DMS 273 treated with DMSO at 0.1 percent for 48 hours (cell line): ENCODE results near the gene NRSN2.

Experiments used
- DNase-seq: peaks from one replicate; lab custom pipeline; 2025; lab: John Stamatoyannopoulos, UW

Gene NRSN2

DNA sequence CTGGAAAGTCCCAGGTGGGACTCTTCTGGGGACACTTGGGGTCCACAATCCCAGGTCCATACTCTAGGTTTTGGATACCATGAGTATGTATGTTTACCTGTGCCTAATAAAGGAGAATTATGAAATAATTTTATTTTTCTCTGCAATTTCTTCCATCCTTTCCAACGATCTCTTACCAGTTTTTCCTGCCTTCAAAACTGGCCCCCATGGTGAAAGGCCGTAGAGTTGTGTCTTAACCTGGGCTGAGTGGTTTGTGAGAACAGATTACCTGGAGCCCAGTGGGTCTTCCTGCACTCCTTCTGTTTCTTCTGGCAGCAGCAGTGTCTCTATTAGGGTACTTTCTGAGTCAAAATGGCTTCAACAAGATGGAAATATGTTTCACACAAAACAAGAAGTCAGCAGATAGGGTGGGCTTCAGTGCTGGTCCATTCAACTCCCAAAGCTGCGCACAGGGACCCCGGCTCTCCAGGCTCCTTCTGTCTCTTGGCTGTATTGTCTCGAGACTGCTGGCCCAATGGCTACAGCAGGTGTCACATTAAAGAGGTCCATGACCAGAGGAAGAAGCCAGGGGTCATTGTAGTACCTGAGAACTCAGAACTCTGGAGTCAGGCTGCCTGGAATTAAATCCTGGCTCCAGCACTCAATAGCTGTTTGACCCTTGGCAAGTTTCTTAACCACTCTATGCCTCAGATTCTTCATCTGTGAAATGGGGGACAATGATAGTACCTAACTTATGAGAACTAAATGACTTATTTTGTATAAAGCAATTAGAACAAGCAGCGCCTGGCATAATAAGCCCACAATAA is 50.7 kb downstream of the NRSN2 start:
- DNase-seq, result no peak

DNA sequence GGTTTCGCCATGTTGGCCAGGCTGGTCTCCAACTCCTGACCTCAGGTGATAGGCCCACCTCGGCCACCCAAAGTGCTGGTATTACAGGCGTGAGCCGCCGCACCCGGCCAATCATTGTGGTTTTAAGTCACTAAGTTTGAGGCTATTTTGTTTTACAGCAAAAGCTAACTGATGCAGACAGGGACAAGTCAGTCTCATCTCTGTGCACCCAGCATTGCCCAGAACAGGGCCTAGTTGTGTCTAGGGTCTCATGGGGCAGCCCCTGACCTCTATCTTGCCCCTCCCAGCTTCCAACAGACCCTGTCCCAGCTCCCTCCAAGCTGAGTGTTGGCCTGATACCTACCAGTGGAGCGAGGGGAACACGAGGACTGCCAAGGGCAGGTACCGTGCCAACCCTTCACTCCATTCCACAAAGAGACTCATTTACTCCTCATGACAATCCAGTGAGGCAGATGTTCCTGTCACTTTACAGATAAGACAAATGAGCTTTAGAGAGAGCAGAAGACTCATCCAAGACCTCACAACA is 52.3 kb downstream of the NRSN2 start:
- no peak for DNase-seq

DNA sequence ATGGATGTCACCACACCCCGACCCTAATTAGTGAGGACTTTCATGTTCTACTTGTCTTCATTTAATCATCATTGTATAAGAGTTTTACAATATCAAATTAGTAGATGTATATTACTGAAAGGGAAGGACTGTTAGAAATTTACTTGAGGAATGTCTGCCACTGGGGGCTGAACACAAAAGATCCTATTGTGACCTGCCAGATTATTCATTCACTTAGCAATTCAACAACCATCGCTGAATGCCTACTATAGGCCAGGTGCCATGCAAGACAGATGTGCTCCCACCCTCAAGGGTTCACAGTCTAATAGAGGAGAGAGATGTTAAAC is 53.2 kb downstream of the NRSN2 start:
- no peak for DNase-seq

- peak; percentile 90 for DNase-seq
Observed at GRCh38 chr20:400454-401275, 53.8 kb downstream of the NRSN2 start.

DNA sequence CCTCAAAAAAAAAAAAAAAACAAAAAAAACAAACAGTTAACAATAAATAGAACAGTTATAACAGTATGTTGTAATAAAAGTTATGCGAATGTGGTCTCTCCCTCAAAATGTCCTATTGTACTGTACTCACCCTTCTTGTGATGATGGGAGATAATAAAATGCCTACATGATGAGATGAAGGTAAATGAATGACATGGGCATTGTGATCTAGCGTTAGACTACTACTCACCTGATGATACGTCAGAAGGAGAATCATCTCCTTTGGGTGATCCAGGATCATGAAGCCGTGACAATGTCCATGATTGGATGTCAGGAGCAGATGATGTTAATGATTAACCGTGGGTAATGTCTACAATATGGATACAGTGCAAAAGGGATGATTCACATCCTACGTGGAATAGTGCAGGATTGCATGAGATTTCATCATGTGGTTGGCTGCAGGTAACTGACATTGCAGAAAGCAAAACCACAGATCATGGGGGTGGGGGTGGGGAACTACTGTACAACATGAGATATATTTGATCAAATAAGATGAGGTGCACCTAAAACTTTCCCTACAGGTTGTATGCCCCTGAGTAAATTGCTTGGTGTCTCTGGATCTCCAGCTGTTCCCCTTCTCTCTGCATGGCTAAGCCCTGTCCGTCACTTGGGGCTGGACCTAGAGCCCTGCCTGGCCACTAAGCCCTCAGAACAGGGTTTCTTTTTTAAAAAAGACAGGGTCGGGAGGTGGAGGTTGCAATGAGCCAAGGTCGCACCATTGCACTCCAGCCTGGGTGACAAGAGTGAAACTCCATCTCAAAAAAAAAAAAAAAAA is 55.0 kb downstream of the NRSN2 start:
- no peak for DNase-seq

DNA sequence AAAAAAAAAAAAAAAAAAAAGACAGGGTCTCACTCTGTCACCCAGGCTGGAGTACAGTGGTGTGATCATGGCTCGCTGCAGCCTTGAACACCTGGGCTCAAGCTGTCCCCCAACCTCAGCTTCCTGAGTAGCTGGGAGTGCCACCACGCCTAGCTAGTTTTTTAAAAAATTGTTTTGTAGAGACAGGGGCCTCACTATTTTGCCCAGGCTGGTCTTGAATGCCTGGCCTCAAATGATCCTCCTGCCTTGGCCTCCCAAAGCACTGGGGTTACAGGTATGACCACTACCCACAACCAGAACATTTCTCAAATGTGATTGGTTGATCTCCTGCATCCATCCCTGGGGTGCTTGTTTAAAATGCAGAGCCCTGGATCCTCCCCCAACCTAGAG is 55.6 kb downstream of the NRSN2 start:
- DNase-seq, result no peak

- no peak for DNase-seq
Observed at GRCh38 chr20:402898-403581, 56.1 kb downstream of the NRSN2 start.

DNA sequence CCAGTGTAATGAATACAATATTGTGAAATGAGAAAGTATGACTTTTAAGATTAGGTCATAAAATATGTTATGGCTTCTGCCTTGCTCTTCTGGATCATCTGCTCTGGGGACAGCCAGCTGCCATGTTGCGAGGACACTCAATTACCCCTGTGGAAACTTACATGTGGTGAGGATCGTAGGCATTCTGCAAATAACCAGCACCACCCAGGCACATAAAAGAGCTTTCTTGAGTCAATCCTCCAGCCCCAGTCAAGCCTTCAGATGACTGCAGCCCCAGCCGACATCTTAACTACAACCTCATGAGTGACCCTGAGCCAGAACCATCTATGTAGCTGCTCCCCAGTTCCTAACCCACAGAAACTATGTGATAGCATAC is 56.7 kb downstream of the NRSN2 start:
- DNase-seq, result no peak

GRCh38 chr20:404088-404487 is 57.2 kb downstream of the NRSN2 start:
- DNase-seq, result no peak
